Putamen (tissue), 1 donor: ENCODE results near the gene E2F4.
A peak's percentile ranks its signal among the peaks of the same experiment; 100 is the strongest.

ENCODE experiments used
- DNase-seq: peaks from one replicate; pipeline ENCODE4 v3.0.0-alpha.2; 2016; ENCODE audit warnings: low spot score

The E2F4 gene

GRCh38 chr16:67173808-67174705, 17.9 kb upstream of the E2F4 start:
- DNase-seq = peak; percentile 64

DNA sequence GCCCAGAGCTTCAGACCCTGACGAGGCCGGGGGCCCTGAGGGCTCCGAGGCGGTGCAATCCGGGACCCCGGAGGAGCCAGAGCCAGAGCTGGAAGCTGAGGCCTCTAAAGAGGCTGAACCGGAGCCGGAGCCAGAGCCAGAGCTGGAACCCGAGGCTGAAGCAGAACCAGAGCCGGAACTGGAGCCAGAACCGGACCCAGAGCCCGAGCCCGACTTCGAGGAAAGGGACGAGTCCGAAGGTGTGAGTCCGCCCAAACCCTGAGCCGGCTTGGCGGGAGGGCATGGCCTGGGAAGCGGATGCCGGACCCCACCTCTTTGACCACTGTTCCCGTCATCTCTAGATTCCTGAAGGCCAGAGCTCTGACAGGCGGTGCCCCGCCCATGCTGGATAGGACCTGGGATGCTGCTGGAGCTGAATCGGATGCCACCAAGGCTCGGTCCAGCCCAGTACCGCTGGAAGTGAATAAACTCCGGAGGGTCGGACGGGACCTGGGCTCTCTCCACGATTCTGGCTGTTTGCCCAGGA, 17.2 kb upstream of the E2F4 start:
- DNase-seq = no peak

- no peak for DNase-seq
Observed at GRCh38 chr16:67176662-67177061, 15.3 kb upstream of the E2F4 start.

DNA sequence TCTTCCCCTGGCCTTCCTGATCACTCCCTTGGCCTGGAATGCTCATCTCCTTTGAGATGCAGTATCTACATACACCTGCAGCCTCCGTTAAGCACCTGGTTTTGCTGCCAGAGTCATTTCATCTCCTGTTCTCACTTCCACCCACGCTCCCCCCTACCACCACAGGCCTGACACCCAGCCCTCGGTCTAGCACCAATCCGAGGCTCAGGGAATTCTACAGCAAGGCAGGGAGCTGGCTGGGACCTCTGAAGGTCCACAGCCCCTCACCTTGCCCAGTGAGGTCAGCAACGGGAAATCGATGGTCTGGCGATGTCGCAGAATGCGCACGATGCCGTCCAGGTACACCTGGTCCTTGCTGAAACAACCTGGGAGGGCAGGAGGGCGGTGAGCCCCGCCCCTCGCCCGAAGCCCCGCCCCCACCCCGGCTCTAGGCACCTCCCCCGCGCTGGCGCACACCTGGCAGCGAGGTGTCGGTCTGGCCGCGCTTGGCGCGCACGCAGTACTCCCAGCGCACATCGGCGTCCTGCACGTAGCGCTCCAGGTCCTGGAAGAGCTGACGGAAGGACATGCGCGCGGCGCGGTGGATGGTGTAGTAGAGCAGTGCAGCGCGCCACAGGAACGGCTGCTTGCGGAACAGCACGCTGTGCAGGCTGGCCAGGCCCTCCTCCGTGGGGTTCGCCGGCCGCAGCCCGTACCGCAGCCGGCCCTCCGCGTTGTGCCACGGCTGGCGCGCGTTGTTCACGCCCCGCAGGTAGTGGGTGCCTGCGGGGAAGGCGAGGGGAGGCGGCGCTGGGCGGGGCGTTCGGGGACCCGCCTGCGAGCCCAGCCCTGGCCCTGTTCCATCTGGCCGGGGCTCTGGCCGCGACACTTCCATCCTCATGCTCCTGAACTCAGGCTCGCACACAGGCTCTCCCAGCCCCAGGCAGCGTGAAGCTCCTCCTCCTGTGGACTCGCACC, 13.9 kb upstream of the E2F4 start:
- no peak for DNase-seq

DNA sequence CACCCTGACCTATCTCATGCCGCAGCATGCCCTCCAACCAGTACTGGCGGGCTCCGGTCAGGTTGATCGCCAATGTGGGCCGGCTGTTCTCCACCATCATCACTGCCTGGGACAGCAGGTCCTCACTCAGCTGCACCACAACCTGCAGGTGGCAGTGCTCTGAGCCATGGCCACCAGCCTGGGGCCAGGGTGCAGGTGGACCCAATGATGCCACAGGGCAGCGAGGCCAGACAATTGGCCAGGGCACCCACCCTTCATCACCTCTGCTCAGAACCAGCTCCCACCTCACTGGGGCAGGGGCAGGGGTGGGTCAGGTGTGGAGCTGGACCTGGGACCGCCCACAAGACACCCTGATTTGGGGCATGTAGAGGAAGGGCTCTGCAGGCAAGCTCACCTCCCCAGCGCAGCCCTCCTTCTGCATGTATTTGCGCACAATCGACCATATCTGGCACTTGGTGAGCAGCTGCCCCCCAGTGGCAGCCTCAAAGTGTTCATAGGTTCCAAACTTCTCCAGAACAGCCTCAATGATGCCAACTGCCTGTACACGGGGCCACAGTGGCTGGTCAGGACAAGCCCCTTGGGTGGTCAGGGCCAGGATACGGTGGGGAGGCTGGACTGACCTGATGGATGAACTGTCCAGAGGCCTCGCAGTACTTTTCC, 12.4 kb upstream of the E2F4 start:
- no peak for DNase-seq

- no peak for DNase-seq
Observed at GRCh38 chr16:67180166-67180565, 11.8 kb upstream of the E2F4 start.

- DNase-seq = no peak
Observed at GRCh38 chr16:67181346-67181745, 10.6 kb upstream of the E2F4 start.

DNA sequence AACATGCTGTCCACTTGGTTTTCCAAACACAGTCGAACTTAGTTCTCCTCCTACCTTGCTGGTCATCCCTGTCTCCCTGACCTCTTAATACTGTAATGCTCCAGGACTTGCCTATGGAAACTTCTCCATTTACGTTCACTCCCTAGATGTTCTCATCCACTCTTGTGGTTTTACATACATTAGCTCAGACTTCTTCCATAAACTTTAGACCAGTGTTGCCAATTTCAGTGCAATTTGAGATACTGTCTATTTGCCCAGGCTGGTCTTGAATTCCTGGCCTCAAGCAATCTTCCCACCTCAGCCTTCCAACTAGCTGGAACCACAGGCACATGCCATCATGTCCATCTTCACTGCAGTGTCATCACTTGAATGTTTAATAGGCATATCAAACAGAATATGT, 9.7 kb upstream of the E2F4 start:
- no peak for DNase-seq

- DNase-seq = no peak
Observed at GRCh38 chr16:67183284-67183626, 8.7 kb upstream of the E2F4 start.

DNA sequence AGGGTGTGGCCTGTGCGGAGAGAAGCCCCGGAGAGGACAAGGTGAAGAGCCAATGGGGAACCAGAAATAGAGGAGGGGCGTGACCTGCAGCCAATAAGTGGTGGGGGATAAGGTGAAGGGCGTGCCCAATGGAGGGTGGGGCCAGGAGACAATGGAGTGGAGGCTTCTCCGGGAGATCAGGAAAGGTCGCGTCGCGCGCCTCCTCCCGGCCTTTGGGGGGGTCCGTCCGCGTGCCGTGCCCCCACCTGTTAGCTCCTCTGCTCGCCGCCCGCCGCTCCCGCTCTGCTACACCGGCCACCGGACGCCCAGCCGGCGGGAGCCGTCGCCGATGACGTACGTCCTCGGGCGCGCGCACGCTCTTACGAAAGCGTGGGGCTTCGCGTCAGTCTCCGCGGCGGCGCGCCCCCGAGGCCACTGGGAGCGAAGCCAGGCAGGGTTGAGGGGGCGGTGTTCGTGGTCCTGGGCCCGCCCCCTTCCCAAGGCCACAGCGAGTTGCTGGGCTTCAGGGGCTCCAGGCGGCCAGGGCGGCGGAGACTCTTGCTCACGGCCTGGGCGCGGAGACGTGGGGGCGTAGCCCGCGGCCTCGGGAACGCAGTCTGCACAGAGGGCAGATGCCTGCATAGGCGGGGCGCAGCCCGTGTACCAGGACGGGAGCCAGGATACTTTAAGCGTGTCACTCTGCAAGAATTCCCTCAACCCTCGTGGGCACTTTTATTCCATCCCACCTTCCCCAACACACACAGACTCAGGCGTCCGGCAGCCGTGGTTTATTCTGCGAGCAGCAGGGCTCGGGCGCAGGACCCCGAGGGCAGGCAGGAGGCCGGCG, 8.1 kb upstream of the E2F4 start, which contains the start of gene MATCAP1:
TSS of gene MATCAP1 (minus strand) at position 337 of the 826 bp plus-strand sequence. CDS start 3,353 bp downstream, outside the sequence.
- peak; percentile 98 for DNase-seq

GRCh38 chr16:67184453-67184994, 7.4 kb upstream of the E2F4 start:
- DNase-seq = no peak

DNA sequence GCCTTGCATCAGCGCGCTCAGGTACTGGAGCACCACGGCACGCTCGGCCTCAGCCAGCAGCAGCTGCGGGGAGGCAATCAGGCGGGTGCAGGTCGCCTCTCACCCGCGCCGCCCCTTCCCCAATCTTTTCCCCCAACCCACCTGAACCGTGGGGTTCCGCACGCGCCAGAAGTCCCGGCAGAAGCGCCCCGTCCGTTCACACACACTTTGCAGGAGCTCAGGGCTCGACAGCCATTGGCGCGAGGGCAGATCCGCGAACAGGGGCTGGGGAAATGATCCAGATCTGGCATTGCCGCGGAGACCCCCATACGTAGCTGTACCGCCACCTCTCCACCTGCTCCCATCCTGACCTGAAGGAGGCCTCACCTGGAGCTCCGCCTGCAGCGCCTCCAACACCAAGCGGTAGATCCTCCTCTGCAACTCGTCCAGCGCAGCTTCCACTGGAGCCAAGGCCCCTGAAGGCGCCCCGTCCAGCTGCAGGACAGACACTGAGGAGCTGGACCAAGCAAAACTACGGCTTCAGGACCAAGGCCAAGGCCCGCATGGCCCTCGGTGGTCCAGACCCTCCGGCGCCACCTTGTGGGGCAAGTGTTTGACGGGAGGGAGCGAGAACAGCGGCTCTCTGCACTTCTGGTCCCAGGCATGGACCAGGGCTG, 6.8 kb upstream of the E2F4 start:
- peak; percentile 72 for DNase-seq

DNA sequence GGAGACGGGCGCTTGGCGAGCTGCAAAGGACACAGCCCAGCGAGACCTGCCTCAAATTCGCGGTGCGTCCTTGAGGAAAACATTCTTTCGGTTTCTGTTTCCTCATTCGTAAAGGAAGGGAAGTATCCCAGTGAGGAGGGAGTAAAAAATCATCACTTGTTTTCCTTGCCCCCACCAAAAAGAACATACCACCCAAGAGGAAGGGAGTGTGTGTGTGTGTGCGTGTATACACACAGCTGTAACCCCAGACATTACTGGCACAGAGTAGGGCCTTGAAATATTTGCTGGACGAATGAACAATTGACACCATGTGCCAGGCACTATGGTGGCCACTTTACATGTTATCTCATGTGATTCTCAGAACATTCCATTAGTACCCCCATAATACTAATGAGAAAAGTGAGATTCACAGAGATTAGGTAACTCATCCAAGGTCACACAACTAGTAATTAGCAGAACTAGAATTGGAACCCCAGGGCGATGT, 6.3 kb upstream of the E2F4 start:
- no peak for DNase-seq

GRCh38 chr16:67186550-67186950, 5.4 kb upstream of the E2F4 start:
- no peak for DNase-seq

DNA sequence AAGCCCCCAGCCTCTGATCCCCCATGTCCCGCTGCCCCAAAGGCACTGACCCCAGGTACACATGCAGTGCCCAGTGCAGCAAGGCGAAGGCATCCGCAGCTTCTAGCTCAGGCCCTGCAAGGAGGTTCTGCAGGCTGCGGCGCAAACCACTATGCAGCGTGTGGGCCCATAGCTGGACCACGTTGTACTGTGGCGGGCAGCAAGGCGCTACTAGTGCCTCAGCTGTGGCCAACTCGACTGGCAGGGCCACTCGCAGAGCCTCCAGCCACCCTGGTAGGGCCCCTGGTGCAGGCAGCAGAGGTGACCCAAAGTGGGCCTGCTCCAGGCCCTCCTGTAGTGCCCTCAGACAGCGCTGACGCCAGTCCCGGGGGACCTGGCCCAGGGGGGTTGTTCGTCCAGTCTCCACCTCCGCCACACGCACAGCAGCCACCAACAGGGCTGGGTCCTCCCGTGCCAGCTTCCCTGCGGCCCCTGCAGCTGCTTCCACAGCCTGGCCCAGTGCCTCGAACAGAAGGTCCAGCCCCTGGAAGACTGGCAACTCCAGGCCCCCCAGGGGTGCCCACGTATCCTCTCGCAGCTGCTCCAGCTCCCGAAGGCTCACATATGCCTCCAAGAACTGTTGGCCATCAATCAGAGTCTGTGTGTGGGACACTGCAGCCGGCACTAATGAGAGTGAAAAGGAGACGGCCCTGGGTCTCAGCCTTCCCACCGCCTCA, 4.6 kb upstream of the E2F4 start:
- no peak for DNase-seq

DNA sequence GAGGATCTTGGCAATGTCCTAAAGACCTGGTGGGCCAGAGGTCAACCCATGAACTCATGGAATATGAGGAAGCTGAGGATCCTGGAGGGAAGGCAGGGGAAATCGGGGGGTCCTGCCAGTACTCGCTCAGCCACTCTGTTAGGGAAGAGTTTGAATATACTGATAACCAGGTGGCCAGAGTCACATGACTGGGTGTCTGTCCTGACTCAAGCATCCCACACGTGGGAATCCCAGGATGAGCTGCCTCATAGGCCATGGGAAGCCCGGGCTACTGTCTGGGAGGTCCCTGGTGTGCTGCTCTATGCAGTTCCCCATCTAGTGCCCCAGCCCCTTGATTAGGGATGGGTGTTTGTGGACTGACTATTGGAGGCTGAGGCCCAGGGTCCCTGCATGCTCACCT, 3.6 kb upstream of the E2F4 start:
- DNase-seq = no peak

DNA sequence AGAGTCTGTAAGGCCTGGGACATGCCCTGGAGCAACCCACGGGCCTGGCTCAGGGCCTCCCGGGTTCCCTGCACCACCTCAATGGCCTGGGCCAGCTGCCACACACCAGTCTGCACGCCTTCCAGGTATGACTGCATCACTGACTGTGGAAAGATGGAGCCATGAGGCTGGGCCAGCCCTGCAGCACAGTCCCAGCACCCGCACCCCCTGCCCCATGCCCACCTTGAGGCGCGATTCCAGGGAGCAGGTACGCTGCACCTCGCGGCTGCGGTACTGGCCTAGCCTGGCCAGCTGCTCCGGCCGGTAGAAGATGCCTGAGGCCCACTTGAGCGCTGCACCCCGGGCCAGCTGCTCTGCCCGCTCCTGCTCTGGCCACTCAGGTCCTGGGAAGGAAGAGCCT, 3.2 kb upstream of the E2F4 start:
- no peak for DNase-seq

DNA sequence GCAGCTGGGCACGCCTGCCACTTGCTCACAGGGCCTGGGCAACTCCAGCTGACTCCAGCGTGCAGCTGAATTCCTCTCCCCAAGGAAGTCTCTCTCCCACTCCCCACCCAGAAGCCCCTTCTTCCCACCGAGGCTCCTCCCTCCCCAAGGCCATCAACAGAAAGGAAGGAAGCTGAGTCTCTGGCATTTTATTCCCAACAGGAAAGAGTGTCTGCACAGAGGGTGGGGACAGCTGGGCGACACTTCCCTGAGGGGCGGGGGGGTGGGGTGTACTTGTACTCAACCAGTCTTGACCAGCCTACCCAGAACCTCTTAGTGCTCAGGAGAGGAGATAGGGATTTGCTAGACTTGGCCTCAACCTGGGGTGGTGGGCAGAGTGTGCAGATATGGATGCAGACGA, 1.9 kb upstream of the E2F4 start, which contains the start of gene EXOC3L1:
TSS of gene EXOC3L1 (minus strand) at position 96 of the 400 bp plus-strand sequence. CDS start 460 bp downstream, outside the sequence.
- no peak for DNase-seq
